NCI-H2171 (cell line): Measurements from ENCODE around the gene ASB8.
A peak's percentile ranks its signal among the peaks of the same experiment; 100 is the strongest.
"Not testable (repeated sequence)": the region's sequence is repeated elsewhere in the genome, so short reads cannot be mapped to it uniquely, and the experiment has no call there.

Source experiments
- DNase-seq: peaks from one replicate; lab custom pipeline; 2025; lab: John Stamatoyannopoulos, UW

The ASB8 gene

GRCh38 chr12:48183091-48183875 is 26.0 kb upstream of the ASB8 start, which contains the start of gene CCDC184:
Gene CCDC184 (plus strand): TSS chr12:48183644. CDS start chr12:48184123, 479 bp downstream.
- peak; percentile 90 for DNase-seq

DNA sequence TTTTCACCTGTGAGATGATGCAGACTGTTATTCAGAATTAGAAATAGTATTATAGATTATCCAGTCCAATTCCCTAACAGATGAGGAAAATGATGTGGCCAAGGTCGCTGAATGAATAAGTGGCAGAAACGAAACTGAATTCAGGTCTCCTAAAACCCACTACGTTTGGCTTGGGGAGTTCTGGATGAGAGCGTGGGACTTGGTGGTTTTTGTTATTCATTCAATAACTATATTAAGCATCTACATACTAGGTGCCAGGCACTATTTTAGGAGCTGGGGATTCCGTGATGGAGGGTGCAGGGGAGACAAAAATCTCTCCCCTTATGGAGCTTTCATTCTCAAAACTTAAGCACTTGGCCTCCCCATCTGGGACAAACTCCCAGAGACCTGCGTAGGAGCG is 25.3 kb upstream of the ASB8 start:
- DNase-seq: no peak

GRCh38 chr12:48180857-48181495 is 23.7 kb upstream of the ASB8 start:
- DNase-seq: no peak

- no peak for DNase-seq
Measured at GRCh38 chr12:48180424-48180823, 23.1 kb upstream of the ASB8 start.

GRCh38 chr12:48179466-48179865 is 22.2 kb upstream of the ASB8 start:
- DNase-seq: no peak

- no peak for DNase-seq
Measured at GRCh38 chr12:48177982-48178381, 20.7 kb upstream of the ASB8 start.

DNA sequence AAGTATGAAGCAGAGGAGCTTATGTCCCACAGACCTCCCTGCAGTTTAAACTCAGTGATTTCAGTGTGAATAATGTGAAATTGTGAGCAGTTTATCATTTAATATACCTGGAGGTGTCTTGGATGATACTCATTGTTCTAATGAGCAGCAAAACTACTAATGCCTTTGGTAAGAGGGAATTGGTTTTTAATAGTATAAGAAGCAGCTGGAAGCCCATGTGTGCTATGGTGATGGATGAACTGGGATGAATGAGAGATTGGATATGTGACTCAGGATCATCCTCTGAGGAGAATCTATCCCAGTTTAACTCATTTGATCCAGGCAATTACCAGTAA is 19.1 kb upstream of the ASB8 start:
- DNase-seq: no peak

DNA sequence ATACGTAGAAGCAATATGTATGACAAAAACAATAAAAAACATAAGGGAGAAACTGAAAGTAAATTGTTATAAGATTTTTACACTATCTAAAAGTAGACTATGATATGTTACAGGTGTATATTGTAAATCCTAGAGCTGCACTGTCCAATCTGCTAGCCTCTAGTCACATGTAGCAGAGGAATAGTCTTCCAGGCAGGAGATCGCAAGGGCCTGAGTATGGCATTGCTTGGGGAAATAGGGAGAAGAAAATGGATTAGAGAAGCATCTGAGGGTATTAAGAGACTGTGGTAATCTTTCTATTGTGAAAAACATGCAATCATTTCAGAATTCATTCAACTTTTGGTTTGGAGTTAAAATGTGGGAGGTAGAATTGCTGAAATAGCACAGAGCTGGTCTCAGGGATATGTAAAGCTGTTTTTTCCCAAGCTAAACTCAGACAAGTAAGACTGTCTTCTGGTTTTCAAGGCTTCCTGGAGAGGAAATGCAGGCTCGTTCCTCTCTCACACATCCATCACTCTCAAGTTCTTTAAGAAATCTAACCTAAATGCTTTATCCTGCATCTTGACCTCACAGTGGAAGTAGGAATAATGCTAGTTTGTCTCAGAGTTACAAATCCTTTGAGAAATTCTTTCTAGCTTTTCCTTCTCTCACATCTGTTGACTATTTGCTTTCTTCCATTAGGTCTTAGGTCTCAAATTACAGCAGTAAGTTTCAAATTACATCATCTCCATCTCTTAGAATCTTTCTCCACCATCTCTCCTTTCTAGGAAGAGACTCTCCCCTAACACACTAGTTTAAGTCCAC is 18.5 kb upstream of the ASB8 start:
- DNase-seq: peak; percentile 27

DNA sequence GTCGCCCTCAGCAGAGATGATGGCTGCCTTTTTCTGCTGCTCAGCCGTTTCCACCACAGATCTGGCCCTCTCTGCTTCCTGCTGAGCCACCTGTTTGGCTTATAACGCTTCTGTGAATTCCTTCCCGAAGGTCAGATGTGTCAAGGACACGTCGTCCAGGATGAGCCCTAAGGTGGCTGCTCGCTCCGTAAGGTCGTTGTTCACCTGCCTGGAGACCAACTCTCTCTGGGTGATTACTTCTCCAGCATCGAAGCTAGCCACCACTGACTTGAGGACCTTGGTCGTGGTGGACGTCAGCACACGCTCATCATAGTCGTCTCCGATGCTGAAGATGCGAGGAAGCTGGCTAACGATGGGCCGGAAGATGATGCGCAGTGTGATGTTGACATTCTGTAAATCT is 11.7 kb upstream of the ASB8 start:
- no peak for DNase-seq

DNA sequence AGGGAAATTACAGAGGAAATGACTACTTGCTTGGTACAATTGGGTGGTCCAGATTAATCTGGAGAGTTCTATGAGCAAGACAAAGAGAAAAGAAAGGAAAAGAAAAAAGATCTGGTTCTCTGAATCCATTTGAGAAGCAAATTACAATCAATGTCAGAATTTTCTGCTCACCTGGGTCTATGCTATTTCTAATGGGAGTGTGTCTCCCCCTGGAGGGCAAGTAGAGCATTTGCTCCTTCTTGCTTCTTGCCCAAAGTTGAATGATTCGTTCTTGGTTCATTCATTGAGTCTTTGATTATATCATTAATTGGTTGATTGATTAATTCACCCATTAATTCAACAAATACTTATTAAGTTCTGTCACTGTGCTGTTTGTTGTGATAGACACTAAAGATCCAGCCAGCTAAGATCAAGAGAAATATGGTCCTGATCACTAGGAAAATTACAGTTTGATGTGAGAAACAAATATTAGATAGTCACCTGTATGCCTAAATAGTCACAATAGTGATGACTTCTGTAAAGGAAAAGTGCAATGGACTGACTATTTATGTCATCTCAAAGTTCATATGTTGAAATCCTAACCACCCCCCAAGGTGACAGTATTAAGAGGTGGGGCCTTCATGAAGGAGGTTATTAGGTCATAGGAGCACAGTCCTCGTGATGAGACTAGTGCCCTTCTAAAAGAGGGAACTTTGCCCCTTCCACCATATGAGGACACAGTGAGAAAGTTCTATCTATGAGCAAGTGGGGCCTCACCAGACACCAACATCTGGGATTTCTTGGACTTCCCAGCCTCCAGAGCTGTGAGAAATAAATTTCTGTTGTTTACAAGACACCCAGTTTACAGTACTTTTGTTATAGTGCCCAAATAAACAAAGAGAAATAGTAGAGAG is 8.0 kb upstream of the ASB8 start:
- no peak for DNase-seq

- DNase-seq: no peak
Measured at GRCh38 chr12:48164451-48164850, 7.1 kb upstream of the ASB8 start.

GRCh38 chr12:48163150-48163747 is 5.9 kb upstream of the ASB8 start:
- no peak for DNase-seq

DNA sequence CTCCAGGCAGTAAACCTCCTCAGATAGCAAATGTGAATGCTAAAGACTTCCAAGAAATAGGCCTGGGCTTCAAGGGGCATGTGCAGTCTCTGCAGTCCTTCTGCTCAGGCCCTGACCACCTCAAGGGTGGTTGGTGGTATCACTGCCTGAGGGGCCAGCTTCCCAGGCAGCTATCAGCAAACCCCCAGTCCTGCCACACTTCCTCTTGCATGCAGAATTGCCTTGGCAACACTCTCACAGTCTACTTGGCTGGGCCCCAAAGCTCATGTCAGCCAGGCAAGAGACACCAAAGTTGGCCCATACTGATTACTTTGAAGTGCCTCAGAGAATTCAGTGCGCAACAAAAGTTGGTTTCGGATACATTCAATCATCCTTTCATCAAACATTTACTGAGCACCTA is 3.5 kb upstream of the ASB8 start:
- no peak for DNase-seq

- no peak for DNase-seq
Measured at GRCh38 chr12:48160046-48160445, 2.7 kb upstream of the ASB8 start.

DNA sequence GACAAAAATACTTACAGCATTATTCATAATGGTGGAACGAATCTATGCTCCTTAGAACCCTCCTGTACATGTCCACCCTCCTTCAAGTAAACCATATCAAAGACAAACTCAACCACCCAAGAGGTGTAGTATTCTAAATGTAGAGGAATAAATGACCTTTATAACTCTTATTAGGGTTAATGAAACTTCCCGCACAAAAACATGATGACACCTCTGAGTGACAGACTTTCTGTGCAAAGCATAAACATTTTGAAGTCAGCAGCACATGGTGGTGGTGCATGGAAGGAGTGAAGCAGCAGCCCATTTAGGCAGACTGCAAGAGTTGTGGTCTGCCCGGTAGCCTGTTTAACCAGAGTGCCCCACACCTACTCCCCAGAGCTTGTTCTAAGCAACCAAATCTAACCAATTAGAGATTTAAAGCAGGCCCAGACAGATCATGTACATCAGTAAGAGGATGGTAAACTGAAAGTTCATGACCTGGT is 615 bp upstream of the ASB8 start:
- no peak for DNase-seq

GRCh38 chr12:48156652-48157017 is 680 bp downstream of the ASB8 start:
- no peak for DNase-seq

DNA sequence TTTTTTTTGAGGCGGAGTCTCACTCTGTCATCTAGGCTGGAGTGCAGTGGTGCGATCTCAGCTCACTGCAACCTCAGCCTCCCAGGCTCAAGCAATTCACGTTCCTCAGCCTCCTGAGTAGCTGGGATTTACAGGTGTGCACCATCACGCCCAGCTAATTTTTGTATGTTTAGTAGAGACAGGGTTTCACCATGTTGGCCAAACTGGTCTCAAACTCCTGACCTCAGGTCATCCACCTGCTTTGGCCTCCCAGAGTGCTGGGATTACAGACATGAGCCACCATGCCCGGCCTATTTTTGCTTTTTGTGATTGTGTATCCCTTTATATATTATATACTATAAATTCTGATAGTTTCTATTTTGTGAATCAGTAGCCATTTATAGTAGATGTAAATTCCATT is 1.5 kb downstream of the ASB8 start:
- DNase-seq: not testable (repeated sequence)

DNA sequence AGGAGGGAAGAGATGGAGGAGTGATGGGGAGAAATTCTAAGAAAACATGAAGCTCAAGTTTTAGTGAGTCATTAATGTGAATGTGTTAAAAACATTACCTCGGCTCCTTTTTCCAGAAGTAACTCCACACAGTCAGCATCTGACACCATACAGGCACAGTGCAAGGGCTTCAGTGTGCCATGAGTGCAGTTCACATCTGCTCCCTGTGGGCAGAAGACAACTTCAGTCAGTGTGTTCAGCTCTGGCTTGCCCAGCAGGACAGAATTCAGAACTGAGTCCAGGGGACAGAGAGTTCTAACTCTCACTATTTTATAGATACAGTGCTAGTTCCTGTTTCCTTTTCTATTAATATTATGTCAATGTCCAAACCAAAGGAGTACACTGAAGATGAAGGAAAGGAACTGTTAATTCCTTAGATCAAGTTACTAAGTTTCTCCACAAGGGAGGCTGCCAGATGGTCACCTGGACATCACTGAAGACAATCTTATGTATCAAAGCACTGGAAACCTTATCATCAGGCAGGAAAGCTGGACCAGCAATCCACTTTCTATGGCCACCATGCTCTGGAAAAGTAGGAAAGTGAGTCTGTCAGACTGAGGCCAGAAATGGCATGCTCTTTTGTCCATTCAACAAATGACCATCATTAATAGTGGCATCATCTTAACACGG is 6.1 kb downstream of the ASB8 start:
- no peak for DNase-seq

DNA sequence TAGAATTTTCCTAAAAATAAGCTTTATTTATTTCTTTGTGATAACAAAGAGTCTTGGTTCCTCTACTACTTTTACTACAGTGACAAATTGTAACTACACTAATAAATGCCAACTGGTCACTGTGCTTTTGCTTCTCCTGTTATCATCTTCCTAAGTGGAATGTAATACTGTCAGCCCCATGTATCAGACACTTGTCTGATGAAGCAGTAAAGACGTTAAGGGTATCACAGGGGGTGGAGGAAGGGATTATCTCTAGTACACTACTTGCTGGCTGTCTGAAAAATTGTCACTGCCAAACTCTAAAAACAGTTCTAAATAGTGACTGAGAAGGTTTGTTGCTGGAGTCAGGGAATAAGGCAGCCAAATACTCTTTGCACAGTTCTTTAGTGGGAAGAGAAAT is 11.3 kb downstream of the ASB8 start:
- DNase-seq: no peak

- DNase-seq: no peak
Measured at GRCh38 chr12:48143898-48144297, 13.4 kb downstream of the ASB8 start.
